ENCODE measurements around the gene CAMKK2.
A peak's percentile ranks its signal among the peaks of the same experiment; 100 is the strongest.
"Not testable (repeated sequence)": the region's sequence is repeated elsewhere in the genome, so short reads cannot be mapped to it uniquely, and the experiment has no call there.

The CAMKK2 gene

GRCh38 chr12:121296618-121297434, at the start of gene CAMKK2:
Gene CAMKK2 (minus strand): TSS chr12:121296709. CDS start chr12:121274526, 22,183 bp downstream.
- peak; percentile 92 for DNase-seq (ENCODE audit: low spot score)

DNA sequence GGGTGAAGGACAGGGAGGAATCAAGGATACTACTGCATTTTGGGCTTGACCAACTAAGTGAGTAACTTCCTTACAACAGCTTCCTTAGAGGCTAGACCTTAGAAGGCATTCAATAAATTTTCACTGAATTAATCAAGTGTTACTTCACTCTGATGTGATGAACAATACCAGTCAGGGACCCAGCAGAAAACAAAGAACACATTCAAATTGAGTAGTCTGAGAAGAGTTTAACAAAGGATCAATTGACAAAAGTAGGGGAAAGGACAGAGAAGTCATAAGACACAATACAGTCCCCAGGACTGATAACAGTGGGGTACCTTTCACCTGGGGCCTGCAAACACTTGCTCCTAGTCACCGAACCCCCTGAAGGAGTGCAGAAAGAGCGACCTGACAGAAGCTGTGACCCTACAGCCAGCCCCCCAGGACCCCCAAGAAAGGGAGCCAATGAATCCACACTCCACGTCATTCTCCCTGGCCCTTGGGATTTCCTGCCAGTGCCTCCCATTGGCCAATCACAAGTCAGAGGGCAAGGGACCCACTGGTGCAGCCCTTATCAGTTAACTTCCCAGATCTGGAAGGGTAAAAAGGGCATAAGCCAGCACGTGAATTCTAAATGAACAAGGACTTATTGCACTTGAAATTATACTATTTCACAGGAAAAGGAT, 48.8 kb upstream of the CAMKK2 start:
- DNase-seq (ENCODE audit: low spot score), result no peak

DNA sequence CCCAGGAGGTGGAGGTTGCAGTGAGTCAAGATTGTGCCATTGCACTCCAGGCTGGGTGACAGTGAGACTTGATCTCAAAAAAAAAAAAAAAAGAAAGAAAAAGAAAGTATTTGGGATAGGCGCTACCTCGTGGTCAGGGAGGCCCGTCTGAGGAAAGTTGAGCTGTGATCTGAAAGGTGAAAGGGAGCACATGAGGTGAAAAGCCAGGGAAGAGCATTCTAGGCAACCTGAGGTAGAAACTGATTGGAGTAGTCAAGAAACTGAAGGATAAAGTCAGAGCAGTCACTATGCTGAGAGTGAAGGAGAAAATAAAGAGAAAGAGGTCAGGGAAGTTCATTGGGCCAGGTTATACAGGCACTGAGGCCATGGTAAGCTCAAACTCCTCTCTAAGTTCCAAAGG, 48.0 kb upstream of the CAMKK2 start:
- no peak for DNase-seq (ENCODE audit: low spot score)

DNA sequence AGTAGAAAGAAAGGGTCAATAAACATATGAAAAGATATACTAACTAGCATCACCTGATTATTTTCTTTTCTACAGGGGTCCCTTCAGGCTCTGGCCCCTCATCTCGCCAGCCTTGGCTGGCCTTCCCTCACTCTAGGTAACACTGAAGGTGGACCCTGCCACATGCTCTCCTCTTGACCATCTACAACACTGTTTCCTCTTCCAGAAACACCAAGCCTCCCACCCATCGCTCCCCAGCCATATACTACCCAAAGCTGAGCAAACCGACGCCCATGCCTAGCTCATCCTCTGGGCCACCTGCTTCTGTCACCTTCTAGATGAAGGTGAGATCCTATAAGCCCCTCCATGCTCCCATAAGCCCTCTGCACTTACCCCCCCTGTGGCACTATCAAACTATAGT, 40.9 kb upstream of the CAMKK2 start:
- DNase-seq (ENCODE audit: low spot score), result no peak

GRCh38 chr12:121334513-121335343, 38.2 kb upstream of the CAMKK2 start:
- peak; percentile 84 for DNase-seq (ENCODE audit: low spot score)

DNA sequence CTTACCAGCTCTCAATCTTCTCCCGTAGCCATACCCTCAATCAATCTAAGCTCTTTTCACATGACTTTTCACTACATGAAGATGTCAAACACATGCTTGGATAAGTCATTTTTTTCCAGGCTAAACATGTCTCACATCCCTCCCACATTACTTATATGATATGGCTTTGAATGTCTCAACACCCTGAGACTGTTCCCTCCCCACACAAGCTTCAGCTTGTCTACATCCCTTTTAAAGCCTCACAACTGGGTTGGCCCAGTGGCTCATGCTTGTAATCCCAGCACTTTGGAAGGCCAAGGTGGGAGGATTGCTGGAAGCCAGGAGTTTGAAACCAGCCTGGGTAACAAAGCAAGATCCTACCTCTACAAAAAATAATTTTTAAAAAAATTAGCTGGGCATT, 37.2 kb upstream of the CAMKK2 start:
- no peak for DNase-seq (ENCODE audit: low spot score)

GRCh38 chr12:121331248-121331647, 34.7 kb upstream of the CAMKK2 start:
- no peak for DNase-seq (ENCODE audit: low spot score)

GRCh38 chr12:121330692-121331091, 34.2 kb upstream of the CAMKK2 start:
- no peak for DNase-seq (ENCODE audit: low spot score)

GRCh38 chr12:121330195-121330594, 33.7 kb upstream of the CAMKK2 start:
- DNase-seq (ENCODE audit: low spot score), result no peak

GRCh38 chr12:121328620-121329019, 32.1 kb upstream of the CAMKK2 start:
- DNase-seq (ENCODE audit: low spot score), result no peak

DNA sequence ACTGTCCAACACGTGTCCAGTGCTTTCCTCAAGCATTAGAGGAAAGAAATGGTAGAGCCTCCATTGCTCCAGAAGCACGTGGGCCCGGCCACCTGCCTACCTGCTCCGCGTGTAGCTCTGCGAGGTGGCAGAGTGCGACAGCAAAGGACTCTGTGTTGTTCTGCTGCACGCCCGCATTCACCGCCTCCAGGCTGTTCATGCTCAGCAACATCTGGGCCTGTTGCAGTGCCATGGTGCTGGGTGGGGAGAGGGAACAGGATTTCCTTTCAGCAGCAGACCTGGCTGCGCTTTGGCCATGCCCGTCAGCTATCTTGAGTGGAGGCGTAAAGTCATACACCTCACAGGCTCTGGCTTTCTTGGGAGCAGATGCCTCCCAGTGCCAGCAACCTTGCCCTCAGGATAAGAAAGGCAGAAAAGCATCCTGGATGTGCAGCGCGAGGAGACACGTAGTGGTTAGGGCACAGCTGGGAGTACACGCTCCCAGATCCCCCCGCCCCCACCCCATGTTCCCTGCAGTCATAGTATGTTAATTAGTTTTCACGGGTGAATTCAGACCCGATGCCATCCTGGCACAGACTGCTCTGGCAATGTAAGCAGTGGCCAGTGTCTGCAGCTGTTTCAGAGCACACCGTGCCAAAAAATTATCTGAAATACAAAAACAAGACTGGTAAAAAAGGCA, 30.6 kb upstream of the CAMKK2 start:
- no peak for DNase-seq (ENCODE audit: low spot score)

- DNase-seq (ENCODE audit: low spot score), result no peak
These were observed 29.4 kb upstream of the CAMKK2 start for GRCh38 chr12:121325922-121326396.

GRCh38 chr12:121323908-121324307, 27.4 kb upstream of the CAMKK2 start:
- no peak for DNase-seq (ENCODE audit: low spot score)

DNA sequence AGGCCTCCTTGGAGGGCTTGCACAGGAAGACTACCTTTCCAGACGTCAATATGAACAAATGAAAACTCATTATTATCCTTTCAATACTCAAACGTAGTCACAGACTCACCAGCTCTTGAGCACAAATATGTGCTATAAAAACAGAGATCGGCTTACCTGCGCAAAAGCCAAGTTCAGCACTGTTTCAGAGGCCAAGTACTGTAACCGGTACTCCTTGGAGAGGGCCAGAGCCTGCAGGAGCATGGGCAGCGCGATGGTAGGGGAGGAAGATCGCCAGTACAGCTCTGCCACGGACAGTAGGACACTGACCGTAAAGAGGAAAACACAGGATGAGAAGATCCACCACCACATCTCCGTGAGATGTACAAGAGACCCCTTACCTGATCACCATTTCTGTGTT, 21.6 kb upstream of the CAMKK2 start:
- DNase-seq (ENCODE audit: low spot score), result no peak

- no peak for DNase-seq (ENCODE audit: low spot score)
These were observed 17.9 kb upstream of the CAMKK2 start for GRCh38 chr12:121314431-121314830.

GRCh38 chr12:121310231-121310630, 13.7 kb upstream of the CAMKK2 start:
- not testable (repeated sequence) for DNase-seq (ENCODE audit: low spot score)

- DNase-seq (ENCODE audit: low spot score), result not testable (repeated sequence)
These were observed 10.9 kb upstream of the CAMKK2 start for GRCh38 chr12:121307397-121307796.

- DNase-seq (ENCODE audit: low spot score), result no peak
These were observed 7.8 kb upstream of the CAMKK2 start for GRCh38 chr12:121304306-121304705.

DNA sequence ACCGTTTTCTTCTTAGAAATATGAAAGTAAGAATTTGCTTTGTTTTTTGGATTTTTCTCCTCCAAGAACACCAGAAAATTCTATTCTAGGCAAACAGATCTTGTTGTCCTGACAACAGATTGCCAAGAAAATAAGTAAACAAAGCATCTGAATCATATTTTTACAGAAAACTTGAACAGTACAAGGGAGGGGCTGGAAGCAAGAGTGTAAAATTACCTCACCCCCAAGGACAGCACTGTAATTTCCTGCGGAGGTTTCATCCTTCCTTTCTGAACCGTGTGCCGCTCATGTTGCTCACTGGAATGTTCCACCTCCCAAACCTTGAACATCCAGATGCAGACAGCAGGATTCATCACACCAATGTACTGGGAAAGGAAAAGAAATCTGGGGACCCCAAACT, 5.4 kb upstream of the CAMKK2 start:
- no peak for DNase-seq (ENCODE audit: low spot score)

- DNase-seq (ENCODE audit: low spot score), result no peak
These were observed 3.7 kb upstream of the CAMKK2 start for GRCh38 chr12:121300083-121300819.

GRCh38 chr12:121299662-121300061, 3.2 kb upstream of the CAMKK2 start:
- no peak for DNase-seq (ENCODE audit: low spot score)
